ENCODE measurements around the gene PEAK1.

DNA sequence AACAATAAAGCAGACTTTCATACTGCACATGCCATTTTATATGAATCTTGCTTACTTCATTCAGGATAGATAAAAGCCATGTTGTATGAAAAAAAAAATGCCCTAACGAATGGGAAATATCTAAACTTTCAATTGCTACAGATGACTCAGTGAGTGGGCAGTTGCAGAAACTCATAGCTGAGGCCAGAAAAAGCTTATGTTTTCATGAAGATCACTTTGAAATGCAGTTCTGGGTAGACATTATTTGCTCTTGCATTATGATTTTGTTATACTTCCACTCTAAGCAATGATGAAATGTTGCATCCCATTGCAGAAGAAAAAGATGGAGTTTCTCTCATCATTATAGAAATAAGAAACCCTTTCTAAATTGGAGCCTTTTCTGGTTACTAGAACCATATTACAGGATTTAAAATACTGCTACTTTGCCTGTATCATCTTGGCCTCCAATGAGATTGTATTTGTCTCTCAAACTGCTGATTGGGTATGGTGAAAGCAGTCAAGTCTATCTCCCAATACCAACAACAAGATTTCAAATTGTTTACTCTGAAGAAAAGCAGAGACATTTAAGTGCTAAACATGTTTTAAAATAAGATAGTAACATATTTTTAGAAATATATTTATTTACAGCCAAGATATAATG, 17.0 kb downstream of the PEAK1 start:
- TF ChIP-seq, protein P1, sequence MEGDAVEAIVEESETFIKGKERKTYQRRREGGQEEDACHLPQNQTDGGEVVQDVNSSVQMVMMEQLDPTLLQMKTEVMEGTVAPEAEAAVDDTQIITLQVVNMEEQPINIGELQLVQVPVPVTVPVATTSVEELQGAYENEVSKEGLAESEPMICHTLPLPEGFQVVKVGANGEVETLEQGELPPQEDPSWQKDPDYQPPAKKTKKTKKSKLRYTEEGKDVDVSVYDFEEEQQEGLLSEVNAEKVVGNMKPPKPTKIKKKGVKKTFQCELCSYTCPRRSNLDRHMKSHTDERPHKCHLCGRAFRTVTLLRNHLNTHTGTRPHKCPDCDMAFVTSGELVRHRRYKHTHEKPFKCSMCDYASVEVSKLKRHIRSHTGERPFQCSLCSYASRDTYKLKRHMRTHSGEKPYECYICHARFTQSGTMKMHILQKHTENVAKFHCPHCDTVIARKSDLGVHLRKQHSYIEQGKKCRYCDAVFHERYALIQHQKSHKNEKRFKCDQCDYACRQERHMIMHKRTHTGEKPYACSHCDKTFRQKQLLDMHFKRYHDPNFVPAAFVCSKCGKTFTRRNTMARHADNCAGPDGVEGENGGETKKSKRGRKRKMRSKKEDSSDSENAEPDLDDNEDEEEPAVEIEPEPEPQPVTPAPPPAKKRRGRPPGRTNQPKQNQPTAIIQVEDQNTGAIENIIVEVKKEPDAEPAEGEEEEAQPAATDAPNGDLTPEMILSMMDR (IDR thresholded peaks at IDR 0.05), result no peak
- no peak for TF ChIP-seq POLR2A (IDR thresholded peaks at IDR 0.05)
